Measurements from ENCODE around the gene ANAPC7.

Gene ANAPC7

GRCh38 chr12:110352401-110352800, 51.1 kb downstream of the ANAPC7 start:
- Histone ChIP-seq H3K9ac (ENCODE audit: low read length) (no peak overlapping the region), H3K79me2 (ENCODE audit: low read length) (no peaks in the 10 kb centered on the region), H3K9me2 (replicated peaks; ENCODE audit: insufficient read depth, low read length) (no peaks in the 10 kb centered on the region), H3K27ac (ENCODE audit: low read length) (no peak overlapping the region), H3K9me3 (replicated peaks; ENCODE audit: insufficient read depth, low read length) (no peaks in the 10 kb centered on the region), H3K4me2 (ENCODE audit: low read depth, low read length) (no peak overlapping the region), H3K36me3 (replicated peaks; ENCODE audit: insufficient read depth, low read length) (no peaks in the 10 kb centered on the region), H4K20me1 (ENCODE audit: insufficient read depth, low read length) (no peaks in the 10 kb centered on the region), H3F3A (ENCODE audit: insufficient read depth, low read length) (no peaks in the 10 kb centered on the region), H2AFZ (ENCODE audit: low read length) (no peak overlapping the region), H3K4me3 (ENCODE audit: low read length) (no peak overlapping the region), H3K27me3 (replicated peaks; ENCODE audit: insufficient read depth, low read length) (no peaks in the 10 kb centered on the region), H3K4me1 (ENCODE audit: low read length) (no peaks in the 10 kb centered on the region)
- no peak for DNase-seq
- TF ChIP-seq EZH2phosphoT487 (IDR thresholded peaks at IDR 0.05; ENCODE audit: low read length) (no peak), EZH2 (optimal IDR thresholded peaks at IDR 0.05; ENCODE audit: low read depth, low read length) (no peak), CTCF (IDR thresholded peaks at IDR 0.05; ENCODE audit: low read length) (no peak)

DNA sequence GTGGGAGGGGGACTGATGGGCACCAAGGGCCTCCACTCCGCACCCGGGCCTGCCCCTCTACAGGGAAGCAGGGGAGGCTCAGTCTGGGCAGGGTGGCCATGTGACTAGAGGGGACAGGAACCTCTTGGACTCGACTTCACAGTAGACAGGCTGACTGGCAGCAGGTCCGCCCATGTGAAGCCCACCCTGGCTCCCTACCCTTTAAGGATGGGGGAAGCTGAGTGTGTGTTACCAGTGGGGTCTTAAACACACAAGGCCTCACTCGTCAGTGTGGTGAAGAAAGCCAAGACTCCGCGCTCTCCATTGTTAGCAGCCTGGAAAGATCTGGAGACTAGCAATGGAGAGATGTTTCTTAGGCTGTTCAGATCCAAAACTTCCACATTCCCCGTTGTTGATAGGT, 52.4 kb downstream of the ANAPC7 start:
- no peaks in the 10 kb centered on the region for H3K36me3 ChIP-seq (replicated peaks; ENCODE audit: insufficient read depth, low read length)
- no peak overlapping the region for H2AFZ ChIP-seq (ENCODE audit: low read length)
- TF ChIP-seq CTCF (IDR thresholded peaks at IDR 0.05; ENCODE audit: low read length): no peak
- TF ChIP-seq EZH2 (optimal IDR thresholded peaks at IDR 0.05; ENCODE audit: low read depth, low read length): no peak
- TF ChIP-seq EZH2phosphoT487 (IDR thresholded peaks at IDR 0.05; ENCODE audit: low read length): no peak
- no peak overlapping the region for H3K4me3 ChIP-seq (ENCODE audit: low read length)
- no peak overlapping the region for H3K27ac ChIP-seq (ENCODE audit: low read length)
- no peak overlapping the region for H3K9ac ChIP-seq (ENCODE audit: low read length)
- no peaks in the 10 kb centered on the region for H3K79me2 ChIP-seq (ENCODE audit: low read length)
- no peaks in the 10 kb centered on the region for H3K4me1 ChIP-seq (ENCODE audit: low read length)
- H3K4me2 ChIP-seq (ENCODE audit: low read depth, low read length): no peak overlapping the region
- no peaks in the 10 kb centered on the region for H3K9me3 ChIP-seq (replicated peaks; ENCODE audit: insufficient read depth, low read length)
- no peak for DNase-seq
- no peaks in the 10 kb centered on the region for H3K9me2 ChIP-seq (replicated peaks; ENCODE audit: insufficient read depth, low read length)
- no peaks in the 10 kb centered on the region for H4K20me1 ChIP-seq (ENCODE audit: insufficient read depth, low read length)
- H3K27me3 ChIP-seq (replicated peaks; ENCODE audit: insufficient read depth, low read length): no peaks in the 10 kb centered on the region
- no peaks in the 10 kb centered on the region for H3F3A ChIP-seq (ENCODE audit: insufficient read depth, low read length)

- Histone ChIP-seq H3K9ac (ENCODE audit: low read length) (no peak overlapping the region), H3K4me1 (ENCODE audit: low read length) (no peaks in the 10 kb centered on the region), H3K27me3 (replicated peaks; ENCODE audit: insufficient read depth, low read length) (no peaks in the 10 kb centered on the region), H3K27ac (ENCODE audit: low read length) (no peak overlapping the region), H2AFZ (ENCODE audit: low read length) (no peak overlapping the region), H3F3A (ENCODE audit: insufficient read depth, low read length) (no peaks in the 10 kb centered on the region), H4K20me1 (ENCODE audit: insufficient read depth, low read length) (no peaks in the 10 kb centered on the region), H3K9me3 (replicated peaks; ENCODE audit: insufficient read depth, low read length) (no peaks in the 10 kb centered on the region), H3K9me2 (replicated peaks; ENCODE audit: insufficient read depth, low read length) (no peaks in the 10 kb centered on the region), H3K4me3 (ENCODE audit: low read length) (no peak overlapping the region), H3K36me3 (replicated peaks; ENCODE audit: insufficient read depth, low read length) (no peaks in the 10 kb centered on the region), H3K79me2 (ENCODE audit: low read length) (no peaks in the 10 kb centered on the region), H3K4me2 (ENCODE audit: low read depth, low read length) (no peak overlapping the region)
- DNase-seq: no peak
- TF ChIP-seq EZH2 (optimal IDR thresholded peaks at IDR 0.05; ENCODE audit: low read depth, low read length) (no peak), EZH2phosphoT487 (IDR thresholded peaks at IDR 0.05; ENCODE audit: low read length) (no peak), CTCF (IDR thresholded peaks at IDR 0.05; ENCODE audit: low read length) (no peak)
These were observed 53.9 kb downstream of the ANAPC7 start for GRCh38 chr12:110349514-110350151.
